ENCODE measurements around the gene FOXN3. TPM values are rescaled to one million over a fixed set of nuclear protein-coding genes. Genes with fewer than 3 reads are reported as not detected.

FOXN3 gene
- total and polyA plus RNA-seq, 2 donors (not counting 3 experiments of a cell fraction or from before 2014, with no cell fraction given) = 16.9 to 41.8 TPM

GRCh38 chr14:89215531-89215930 lies 201.5 kb downstream of the FOXN3 start:
- no TSS peak for BruUV-seq (replicated peaks)
- ChIA-PET CTCF (no interaction called here), POLR2A (no interaction called here)
- no peak for DNase-seq (ENCODE audit: low read depth, low spot score)
- H3K79me2 ChIP-seq (ENCODE audit: control insufficient read depth, insufficient read depth, low read length) = no peaks in the 10 kb centered on the region
- H3K4me3 ChIP-seq (replicated peaks in 1 of 3; ENCODE audit: insufficient read depth in 1 of 3, low read depth in 1 of 3, low read length in 3 of 3) = no peak overlapping the region
- TF ChIP-seq POLR2AphosphoS5 (IDR thresholded peaks at IDR 0.05; ENCODE audit: insufficient read depth, low read depth, low read length) = no peak
- TF ChIP-seq MYC (IDR thresholded peaks at IDR 0.05; ENCODE audit: low read depth, low read length) = no peak
- no peak for TF ChIP-seq CTCF (IDR thresholded peaks at IDR 0.05; ENCODE audit: extremely low read depth in 1 of 2, insufficient read depth in 1 of 2, low read depth in 1 of 2, low read length in 2 of 2)
- TF ChIP-seq GATA2 (IDR thresholded peaks at IDR 0.05; ENCODE audit: insufficient read depth, insufficient read length, low read depth, low read length) = no peak
- TF ChIP-seq MAX (IDR thresholded peaks at IDR 0.05; ENCODE audit: insufficient read depth, insufficient read length) = no peak
- no peak for TF ChIP-seq JUN (IDR thresholded peaks at IDR 0.05; ENCODE audit: borderline replicate concordance, insufficient read depth, insufficient read length, low read depth)
- TF ChIP-seq EZH2 (IDR thresholded peaks at IDR 0.05; ENCODE audit: borderline replicate concordance, low read depth, low read length, severe bottlenecking) = no peak
- TF ChIP-seq FOS (IDR thresholded peaks at IDR 0.05; ENCODE audit: borderline replicate concordance, insufficient read depth, low read length) = no peak
- TF ChIP-seq POLR2A (IDR thresholded peaks at IDR 0.05; ENCODE audit: low read depth, low read length) = no peak
- H3K27me3 ChIP-seq (ENCODE audit: control insufficient read depth in 2 of 2, insufficient read depth in 2 of 2, low read length in 2 of 2) = no peaks in the 10 kb centered on the region
- H4K20me1 ChIP-seq (replicated peaks; ENCODE audit: control insufficient read depth, extremely low read depth, insufficient read depth, low read length) = no peaks in the 10 kb centered on the region
- no peak overlapping the region for H3K4me2 ChIP-seq (ENCODE audit: insufficient read depth, low read length)
- no peak overlapping the region for H3K9ac ChIP-seq (replicated peaks; ENCODE audit: extremely low read depth, insufficient read depth, low read length)
- H2AFZ ChIP-seq (ENCODE audit: low read depth, low read length) = no peak overlapping the region
- no peaks in the 10 kb centered on the region for H3K9me1 ChIP-seq (replicated peaks; ENCODE audit: control insufficient read depth, extremely low read depth, insufficient read depth, low read length)
- dilution Hi-C loops (cut with MboI; ENCODE audit: extremely low pct_ligation_motif_present, low sequenced_read_pairs) = no loop called here
- H3K9me3 ChIP-seq (replicated peaks; ENCODE audit: control insufficient read depth, insufficient read depth, low read length) = no peaks in the 10 kb centered on the region
- intact Hi-C loops (cut with micrococcal nuclease) = no loop called here
- no peak for FAIRE-seq
- no peaks in the 10 kb centered on the region for H3K4me1 ChIP-seq (ENCODE audit: control insufficient read depth, extremely low read depth, insufficient read depth, low read length)
- no peaks in the 10 kb centered on the region for H3K36me3 ChIP-seq (ENCODE audit: control insufficient read depth in 2 of 2, extremely low read depth in 1 of 2, insufficient read depth in 2 of 2, low read length in 2 of 2)
- H3K27ac ChIP-seq (ENCODE audit: insufficient read depth, low read depth, low read length) = no peak overlapping the region
